ENCODE results near the gene NAALADL2. TPM values are rescaled to one million over a fixed set of nuclear protein-coding genes. Genes with fewer than 3 reads are reported as not detected.

NAALADL2 gene
- total RNA-seq, 5 donors from 2014 or later (not counting 1 experiment from before 2014, with no cell fraction given): 0.13 to 1.4 (median 0.36) TPM; not detected in 1

- ChIA-PET CTCF (no interaction called here), POLR2A (no interaction called here)
- DNase-seq: no peak
- no peak for ATAC-seq (replicated peaks in 1 of 4)
- Mint-ChIP-seq H3K4me3 (no peak overlapping the region), H3K27ac (no peak overlapping the region), H3K9me3 (peaks cover 4 to 10% (median 5%) of the 10 kb centered on the region in 3 donors), H3K36me3 (no peaks in the 10 kb centered on the region), H3K27me3 (no peaks in the 10 kb centered on the region), H3K4me1 (no peaks in the 10 kb centered on the region)
- Histone ChIP-seq H3K27ac (ENCODE audit: low read length) (no peak overlapping the region), H3K4me3 (ENCODE audit: control insufficient read depth in 1 of 2, extremely low read depth in 1 of 2, low read length in 1 of 2) (no peak overlapping the region), H3K4me1 (ENCODE audit: control insufficient read depth in 1 of 2, extremely low read depth in 1 of 2, insufficient read depth in 2 of 2, low read length in 2 of 2) (no peaks in the 10 kb centered on the region), H3K9me3 (no peaks in the 10 kb centered on the region), H3K27me3 (replicated peaks in 1 of 2; ENCODE audit: control insufficient read depth in 2 of 2, extremely low read depth in 1 of 2, insufficient read depth in 2 of 2, low read length in 1 of 2) (no peaks in the 10 kb centered on the region), H3K36me3 (ENCODE audit: control insufficient read depth in 2 of 2, extremely low read depth in 1 of 2, insufficient read depth in 1 of 2, low read length in 1 of 2) (no peaks in the 10 kb centered on the region)
- 91% methylated on average over 6 of the region's 6 CpGs for WGBS (ENCODE audit: insufficient coverage)
These were observed 364.9 kb downstream of the NAALADL2 start for GRCh38 chr3:175224051-175224450.

- peaks cover 2 to 6% (median 4%) of the 10 kb centered on the region in 3 donors for H3K9me3 Mint-ChIP-seq
- no peak overlapping the region for H3K27ac Mint-ChIP-seq
- no peak overlapping the region for H3K4me3 Mint-ChIP-seq
- H3K36me3 Mint-ChIP-seq: no peaks in the 10 kb centered on the region
- CTCF ChIA-PET: no interaction called here
- DNase-seq (no peak), ATAC-seq (replicated peaks in 1 of 4) (no peak)
- WGBS (ENCODE audit: insufficient coverage): no CpG with 5 or more reads among the region's 3 CpGs
- H3K36me3 ChIP-seq (ENCODE audit: control insufficient read depth in 2 of 2, extremely low read depth in 1 of 2, insufficient read depth in 1 of 2, low read length in 1 of 2): no peaks in the 10 kb centered on the region
- H3K27me3 ChIP-seq (replicated peaks in 1 of 2; ENCODE audit: control insufficient read depth in 2 of 2, extremely low read depth in 1 of 2, insufficient read depth in 2 of 2, low read length in 1 of 2): no peaks in the 10 kb centered on the region
- no peaks in the 10 kb centered on the region for H3K9me3 ChIP-seq
- no peak overlapping the region for H3K4me3 ChIP-seq (ENCODE audit: control insufficient read depth in 1 of 2, extremely low read depth in 1 of 2, low read length in 1 of 2)
- H3K27ac ChIP-seq (ENCODE audit: low read length): no peak overlapping the region
- POLR2A ChIA-PET: no interaction called here
- no peaks in the 10 kb centered on the region for H3K27me3 Mint-ChIP-seq
- no peaks in the 10 kb centered on the region for H3K4me1 Mint-ChIP-seq
- H3K4me1 ChIP-seq (ENCODE audit: control insufficient read depth in 1 of 2, extremely low read depth in 1 of 2, insufficient read depth in 2 of 2, low read length in 2 of 2): no peaks in the 10 kb centered on the region
These were observed 367.3 kb downstream of the NAALADL2 start for GRCh38 chr3:175226444-175226843.

- Histone ChIP-seq H3K9me3 (no peaks in the 10 kb centered on the region), H3K36me3 (ENCODE audit: control insufficient read depth in 2 of 2, extremely low read depth in 1 of 2, insufficient read depth in 1 of 2, low read length in 1 of 2) (no peaks in the 10 kb centered on the region), H3K27me3 (replicated peaks in 1 of 2; ENCODE audit: control insufficient read depth in 2 of 2, extremely low read depth in 1 of 2, insufficient read depth in 2 of 2, low read length in 1 of 2) (no peaks in the 10 kb centered on the region), H3K4me1 (ENCODE audit: control insufficient read depth in 1 of 2, extremely low read depth in 1 of 2, insufficient read depth in 2 of 2, low read length in 2 of 2) (no peaks in the 10 kb centered on the region), H3K27ac (ENCODE audit: low read length) (no peak overlapping the region), H3K4me3 (ENCODE audit: control insufficient read depth in 1 of 2, extremely low read depth in 1 of 2, low read length in 1 of 2) (no peak overlapping the region)
- Mint-ChIP-seq H3K4me1 (no peaks in the 10 kb centered on the region), H3K4me3 (no peak overlapping the region), H3K27me3 (no peaks in the 10 kb centered on the region), H3K27ac (no peak overlapping the region), H3K36me3 (no peaks in the 10 kb centered on the region), H3K9me3 (peaks cover 2 to 10% (median 4%) of the 10 kb centered on the region in 3 donors)
- ChIA-PET CTCF (no interaction called here), POLR2A (no interaction called here)
- WGBS (ENCODE audit: insufficient coverage): no CpG with 5 or more reads among the region's 3 CpGs
- no peak for DNase-seq
- no peak for ATAC-seq (replicated peaks in 1 of 4)
These were observed 368.0 kb downstream of the NAALADL2 start for GRCh38 chr3:175227126-175227525.

GRCh38 chr3:175233957-175234940 lies 375.1 kb downstream of the NAALADL2 start:
- Mint-ChIP-seq H3K27ac (no peak overlapping the region), H3K27me3 (no peaks in the 10 kb centered on the region), H3K36me3 (no peaks in the 10 kb centered on the region), H3K4me1 (no peaks in the 10 kb centered on the region), H3K4me3 (no peak overlapping the region), H3K9me3 (peaks cover 0 to 4% (median 3%) of the 10 kb centered on the region in 3 donors)
- no peak for ATAC-seq (replicated peaks in 1 of 4)
- no peak overlapping the region for H3K4me3 ChIP-seq (ENCODE audit: control insufficient read depth in 1 of 2, extremely low read depth in 1 of 2, low read length in 1 of 2)
- CTCF ChIA-PET: no interaction called here
- DNase-seq: no peak
- POLR2A ChIA-PET: interaction anchor here in 1 of 2 donors (0.7 kb wide), 1 partner anchor 947 kb away, joined by 3 read pairs; no protein-coding TSS in a partner anchor
- WGBS (ENCODE audit: insufficient coverage): no CpG with 5 or more reads among the region's 3 CpGs
- H3K4me1 ChIP-seq (ENCODE audit: control insufficient read depth in 1 of 2, extremely low read depth in 1 of 2, insufficient read depth in 2 of 2, low read length in 2 of 2): no peaks in the 10 kb centered on the region
- H3K27ac ChIP-seq (ENCODE audit: low read length): no peak overlapping the region
- no peaks in the 10 kb centered on the region for H3K27me3 ChIP-seq (replicated peaks in 1 of 2; ENCODE audit: control insufficient read depth in 2 of 2, extremely low read depth in 1 of 2, insufficient read depth in 2 of 2, low read length in 1 of 2)
- H3K36me3 ChIP-seq (ENCODE audit: control insufficient read depth in 2 of 2, extremely low read depth in 1 of 2, insufficient read depth in 1 of 2, low read length in 1 of 2): no peaks in the 10 kb centered on the region
- H3K9me3 ChIP-seq: no peaks in the 10 kb centered on the region

GRCh38 chr3:175238801-175239200 lies 379.7 kb downstream of the NAALADL2 start:
- POLR2A ChIA-PET: no interaction called here
- no peak overlapping the region for H3K27ac ChIP-seq (ENCODE audit: low read length)
- Mint-ChIP-seq H3K27me3 (no peaks in the 10 kb centered on the region), H3K36me3 (no peaks in the 10 kb centered on the region), H3K9me3 (peaks cover 0 to 3% (median under 1%) of the 10 kb centered on the region in 3 donors), H3K27ac (no peak overlapping the region), H3K4me3 (no peak overlapping the region), H3K4me1 (no peaks in the 10 kb centered on the region)
- no CpG with 5 or more reads among the region's 3 CpGs for WGBS (ENCODE audit: insufficient coverage)
- CTCF ChIA-PET: no interaction called here
- ATAC-seq (replicated peaks in 1 of 4) (no peak), DNase-seq (no peak)
- no peaks in the 10 kb centered on the region for H3K27me3 ChIP-seq (replicated peaks in 1 of 2; ENCODE audit: control insufficient read depth in 2 of 2, extremely low read depth in 1 of 2, insufficient read depth in 2 of 2, low read length in 1 of 2)
- H3K4me3 ChIP-seq (ENCODE audit: control insufficient read depth in 1 of 2, extremely low read depth in 1 of 2, low read length in 1 of 2): no peak overlapping the region
- H3K36me3 ChIP-seq (ENCODE audit: control insufficient read depth in 2 of 2, extremely low read depth in 1 of 2, insufficient read depth in 1 of 2, low read length in 1 of 2): no peaks in the 10 kb centered on the region
- no peaks in the 10 kb centered on the region for H3K9me3 ChIP-seq
- H3K4me1 ChIP-seq (ENCODE audit: control insufficient read depth in 1 of 2, extremely low read depth in 1 of 2, insufficient read depth in 2 of 2, low read length in 2 of 2): no peaks in the 10 kb centered on the region

GRCh38 chr3:175240921-175241320 lies 381.8 kb downstream of the NAALADL2 start:
- H3K4me1 Mint-ChIP-seq: no peaks in the 10 kb centered on the region
- Histone ChIP-seq H3K27me3 (replicated peaks in 1 of 2; ENCODE audit: control insufficient read depth in 2 of 2, extremely low read depth in 1 of 2, insufficient read depth in 2 of 2, low read length in 1 of 2) (no peaks in the 10 kb centered on the region), H3K9me3 (no peaks in the 10 kb centered on the region), H3K4me3 (ENCODE audit: control insufficient read depth in 1 of 2, extremely low read depth in 1 of 2, low read length in 1 of 2) (no peak overlapping the region), H3K27ac (ENCODE audit: low read length) (no peak overlapping the region), H3K4me1 (ENCODE audit: control insufficient read depth in 1 of 2, extremely low read depth in 1 of 2, insufficient read depth in 2 of 2, low read length in 2 of 2) (no peaks in the 10 kb centered on the region), H3K36me3 (ENCODE audit: control insufficient read depth in 2 of 2, extremely low read depth in 1 of 2, insufficient read depth in 1 of 2, low read length in 1 of 2) (no peaks in the 10 kb centered on the region)
- no peaks in the 10 kb centered on the region for H3K36me3 Mint-ChIP-seq
- no CpG with 5 or more reads among the region's 2 CpGs for WGBS (ENCODE audit: insufficient coverage)
- ChIA-PET CTCF (no interaction called here), POLR2A (interaction anchor here in 1 of 2 donors (0.5 kb wide), 1 partner anchor 43 kb away, joined by 3 read pairs; no protein-coding TSS in a partner anchor)
- no peak overlapping the region for H3K4me3 Mint-ChIP-seq
- DNase-seq: no peak
- peaks cover 0 to 8% (median 4%) of the 10 kb centered on the region in 3 donors for H3K9me3 Mint-ChIP-seq
- H3K27me3 Mint-ChIP-seq: no peaks in the 10 kb centered on the region
- ATAC-seq (replicated peaks in 1 of 4): no peak
- no peak overlapping the region for H3K27ac Mint-ChIP-seq
